ENCODE results near the gene TOP2A.

GRCh38 chr17:40412880-40413279 is 4.8 kb downstream of the TOP2A start:
- TF ChIP-seq CTCF (IDR thresholded peaks at IDR 0.05): no peak
- TF ChIP-seq REST (IDR thresholded peaks at IDR 0.05; ENCODE audit: low read depth, low read length): no peak
